ENCODE measurements around the gene PIMREG.

PIMREG gene

GRCh38 chr17:6443692-6444570 is at the start of gene PIMREG (continued):
- peak; percentile 95 for TF ChIP-seq PATZ1 (tag by site-specific recombination; IDR thresholded peaks at IDR 0.05)
- no peak; the same call in 1 of the 2 replicates for TF ChIP-seq ZNF302 (tag by site-specific recombination; IDR thresholded peaks at IDR 0.05; ENCODE audit: low read depth)
- no peak for TF ChIP-seq YY2 (tag by site-specific recombination; IDR thresholded peaks at IDR 0.05)
- no peak for TF ChIP-seq GLI4 (tag by site-specific recombination; IDR thresholded peaks at IDR 0.05)
- TF ChIP-seq ZNF174 (tag by site-specific recombination; IDR thresholded peaks at IDR 0.05), result no peak
- TF ChIP-seq ZNF311 (tag by site-specific recombination; IDR thresholded peaks at IDR 0.05; ENCODE audit: borderline replicate concordance), result no peak
- no peak for TF ChIP-seq ZNF624 (tag by site-specific recombination; IDR thresholded peaks at IDR 0.05)
- peak; percentile 17; the same call in 1 of the 2 replicates for TF ChIP-seq BCL11B (tag by site-specific recombination; IDR thresholded peaks at IDR 0.05; ENCODE audit: low read depth)
- 0 out of 2 replicates have a peak, but pooled peaks have one; percentile 83 for TF ChIP-seq ZNF561 (tag by site-specific recombination; IDR thresholded peaks at IDR 0.05; ENCODE audit: borderline replicate concordance)
- no peak; the same call in 1 of the 2 replicates for TF ChIP-seq ZNF18 (tag by site-specific recombination; IDR thresholded peaks at IDR 0.05)
- no peak for TF ChIP-seq ZNF621 (tag by site-specific recombination; IDR thresholded peaks at IDR 0.05)
- TF ChIP-seq ZNF146 (tag by site-specific recombination; IDR thresholded peaks at IDR 0.05), result peak; percentile 20; the same call in 1 of the 2 replicates
- peak; percentile 72 for TF ChIP-seq GLIS1 (tag by site-specific recombination; IDR thresholded peaks at IDR 0.05)
- TF ChIP-seq ZNF175 (tag by site-specific recombination; IDR thresholded peaks at IDR 0.05), result no peak
- TF ChIP-seq ZNF692 (tag by site-specific recombination; IDR thresholded peaks at IDR 0.05), result 0 out of 2 replicates have a peak, but pooled peaks have one; percentile 35
- no peak for TF ChIP-seq ZNF48 (tag by site-specific recombination; IDR thresholded peaks at IDR 0.05)
- 0 out of 2 replicates have a peak, but pooled peaks have one; percentile 10 for TF ChIP-seq ZNF660 (tag by site-specific recombination; IDR thresholded peaks at IDR 0.05)
- peak; percentile 91 for TF ChIP-seq SP2 (tag by site-specific recombination; IDR thresholded peaks at IDR 0.05)
- no peak for TF ChIP-seq ZNF211 (tag by site-specific recombination; IDR thresholded peaks at IDR 0.05; ENCODE audit: low read depth)
- peak; percentile 75 for TF ChIP-seq ZNF76 (tag by site-specific recombination; IDR thresholded peaks at IDR 0.05; ENCODE audit: borderline replicate concordance, low read depth)
- no peak for TF ChIP-seq ZNF473 (tag by site-specific recombination; IDR thresholded peaks at IDR 0.05)
- TF ChIP-seq BCL11A (tag by site-specific recombination; IDR thresholded peaks at IDR 0.05; ENCODE audit: low read depth), result peak; percentile 87; the same call in 1 of the 2 replicates
- TF ChIP-seq ZNF704 (tag by site-specific recombination; IDR thresholded peaks at IDR 0.05), result no peak
- TF ChIP-seq ZSCAN4 (tag by site-specific recombination; IDR thresholded peaks at IDR 0.05), result no peak
- TF ChIP-seq CTCF (tag by site-specific recombination; IDR thresholded peaks at IDR 0.05), result no peak
- TF ChIP-seq ZNF341 (tag by site-specific recombination; IDR thresholded peaks at IDR 0.05; ENCODE audit: low read depth), result peak; percentile 82
- no peak for TF ChIP-seq ZNF426 (tag by site-specific recombination; IDR thresholded peaks at IDR 0.05)
- TF ChIP-seq ZNF639 (tag by site-specific recombination; IDR thresholded peaks at IDR 0.05), result no peak

Measured in HEK293 (cell line).